SK-N-MC (cell line): ENCODE data around the gene ARHGEF37.

ENCODE experiments used
- EZH2 ChIP-seq: fragments of 200-600 bp; sonication (generic); IDR thresholded peaks from one replicate; pipeline ENCODE4 v1.6.1; 2017; ENCODE audit warnings: antibody characterized with exemption
- FOXP2 ChIP-seq: optimal IDR thresholded peaks from 2 replicates; pipeline ENCODE3; 2011; ENCODE audit warnings: mild to moderate bottlenecking, moderate library complexity; ENCODE audit not compliant: insufficient read depth; ENCODE audit errors: extremely low read length, control extremely low read depth
- POLR2AphosphoS5 ChIP-seq: IDR thresholded peaks from 2 replicates; pipeline ENCODE4 v1.6.1; 2012; ENCODE audit warnings: mild to moderate bottlenecking, low read depth, low read length, borderline replicate concordance

DNA sequence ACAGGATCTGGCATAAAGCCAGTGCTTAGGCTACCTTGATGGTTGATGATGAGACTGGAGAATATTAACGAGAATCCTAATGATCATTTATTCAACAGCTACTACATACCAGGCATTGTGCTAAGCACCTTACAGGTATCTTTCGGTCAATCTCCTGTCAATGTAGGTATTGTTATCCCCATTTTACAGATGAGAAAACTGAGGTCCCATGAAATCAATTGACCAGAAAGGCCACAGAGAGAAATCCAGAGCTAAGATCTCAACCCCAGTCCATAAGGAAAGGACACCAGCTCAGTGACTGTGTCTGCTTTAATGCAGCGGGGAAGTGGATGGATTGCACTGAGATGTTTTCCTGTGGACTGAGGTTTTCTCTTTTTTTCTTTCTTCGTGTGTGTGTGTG, 63.3 kb downstream of the ARHGEF37 start:
- TF ChIP-seq EZH2 (no peak), POLR2AphosphoS5 (no peak), FOXP2 (no peak)
